GM23338 (cell line): Measurements from ENCODE around the gene NINL. TPM values are rescaled to one million over a fixed set of nuclear protein-coding genes. Genes with fewer than 3 reads are reported as not detected.

Experiments used
- ATAC-seq: fragments of 200-7000 bp; cut with Tn5 transposase; 3 replicates; pipeline ENCODE4 v1.9.1; 2020
- DNase-seq: peaks from one replicate; pipeline ENCODE4 v3.0.0-alpha.2; 2015; ENCODE audit warnings: low spot score
- H2AFZ ChIP-seq: fragments of 200-600 bp; sonication (generic); 2 replicates; pipeline ENCODE4 v1.8.0; 2016; ENCODE audit warnings: antibody characterized with exemption, mild to moderate bottlenecking, moderate library complexity
- H3F3A ChIP-seq: fragments of 200-600 bp; sonication (generic); replicated peaks from 2 replicates; pipeline ENCODE4 v1.8.0; 2017; ENCODE audit warnings: antibody characterized with exemption, mixed run types, low read depth
- H3K27ac ChIP-seq: fragments of 200-600 bp; sonication (generic); 2 replicates; pipeline ENCODE4 v1.6.1; 2016; ENCODE audit warnings: low read depth
- H3K27me3 ChIP-seq: fragments of 200-600 bp; sonication (generic); 2 replicates; pipeline ENCODE4 v1.8.0; 2016; ENCODE audit warnings: mild to moderate bottlenecking, mixed run types, moderate library complexity; ENCODE audit not compliant: insufficient read depth
- H3K36me3 ChIP-seq: fragments of 200-600 bp; sonication (generic); 2 replicates; pipeline ENCODE4 v1.8.0; 2016; ENCODE audit warnings: mild to moderate bottlenecking; ENCODE audit not compliant: insufficient read depth
- H3K4me1 ChIP-seq: fragments of 200-600 bp; sonication (generic); 2 replicates; pipeline ENCODE4 v1.8.0; 2016; ENCODE audit warnings: mild to moderate bottlenecking, moderate library complexity; ENCODE audit not compliant: insufficient read depth
- H3K4me2 ChIP-seq: fragments of 200-600 bp; sonication (generic); 2 replicates; pipeline ENCODE4 v1.7.1; 2017; ENCODE audit warnings: mixed run types
- H3K4me3 ChIP-seq: fragments of 200-600 bp; sonication (generic); 2 replicates; pipeline ENCODE4 v1.6.1; 2016; ENCODE audit warnings: mixed run types
- H3K79me2 ChIP-seq: fragments of 200-600 bp; sonication (generic); replicated peaks from 2 replicates; pipeline ENCODE4 v1.8.0; 2017; ENCODE audit warnings: mild to moderate bottlenecking; ENCODE audit not compliant: insufficient read depth
- H3K9me2 ChIP-seq: fragments of 200-600 bp; sonication (generic); 2 replicates; pipeline ENCODE4 v1.8.0; 2017; ENCODE audit not compliant: insufficient read depth
- H4K20me1 ChIP-seq: fragments of 200-600 bp; sonication (generic); replicated peaks from 2 replicates; pipeline ENCODE4 v1.8.0; 2017; ENCODE audit warnings: mild to moderate bottlenecking; ENCODE audit not compliant: insufficient read depth
- H3K27ac Mint-ChIP-seq: 2 replicates; pipeline ENCODE4 v1.8.0; 2020; ENCODE audit warnings: inconsistent platforms, mild to moderate bottlenecking, moderate library complexity, mixed read lengths
- H3K27me3 Mint-ChIP-seq: 3 replicates; pipeline ENCODE4 v1.8.0; 2022; ENCODE audit warnings: low read depth, mild to moderate bottlenecking, moderate library complexity, mixed read lengths, inconsistent platforms; ENCODE audit not compliant: insufficient read depth, poor library complexity
- H3K36me3 Mint-ChIP-seq: 3 replicates; pipeline ENCODE4 v1.8.0; 2021; ENCODE audit warnings: low read depth, mild to moderate bottlenecking, inconsistent platforms, moderate library complexity, mixed read lengths
- H3K4me1 Mint-ChIP-seq: 3 replicates; pipeline ENCODE4 v1.8.0; 2020; ENCODE audit warnings: mild to moderate bottlenecking, inconsistent platforms, mixed read lengths
- H3K4me3 Mint-ChIP-seq: 3 replicates; pipeline ENCODE4 v1.8.0; 2021; ENCODE audit warnings: moderate library complexity, mild to moderate bottlenecking, inconsistent platforms, mixed read lengths
- H3K9me3 Mint-ChIP-seq: 3 replicates; pipeline ENCODE4 v1.8.0; 2020; ENCODE audit warnings: moderate library complexity, mild to moderate bottlenecking, inconsistent platforms, mixed read lengths
- NANOG ChIP-seq: IDR thresholded peaks from 2 replicates; pipeline ENCODE4 v1.6.1; 2016; ENCODE audit warnings: antibody characterized with exemption, borderline replicate concordance
- POLR2AphosphoS5 ChIP-seq: IDR thresholded peaks from 2 replicates; pipeline ENCODE4 v1.6.1; 2016; ENCODE audit warnings: antibody characterized with exemption, low read depth
- STAT1 ChIP-seq: IDR thresholded peaks from one replicate; pipeline ENCODE4 v1.6.1; 2016; ENCODE audit warnings: antibody characterized with exemption; ENCODE audit not compliant: unreplicated experiment
- ZNF114 ChIP-seq: fragments of 250-450 bp; sonication (Bioruptor Pico); IDR thresholded peaks from 2 replicates; pipeline ENCODE4 v1.5.0; 2020; ENCODE audit warnings: mild to moderate bottlenecking, moderate library complexity
- ZNF331 ChIP-seq: fragments of 250-450 bp; sonication (Bioruptor Pico); IDR thresholded peaks from 2 replicates; pipeline ENCODE4 v1.5.0; 2020; ENCODE audit warnings: low read depth, mild to moderate bottlenecking, moderate library complexity
- polyA plus RNA-seq: library from polyadenylated mRNA; unstranded; fragments of >200 nt; fragmentation: Nextera tagmentation; extraction: Ambion mirVana; gene quantifications from 2 replicates; pipeline ENCODE4 v1.2.1, GENCODE V29; 2016
- total RNA-seq: library from RNA; depleted of rRNA; stranded (reverse); fragments of >200 nt; shearing (Covaris generic); gene quantifications from 2 replicates; pipeline ENCODE4 v1.2.3, GENCODE V29; 2014
- TF ChIP-seq, protein P1 (sequence below): fragments of 250-450 bp; sonication (Bioruptor Pico); IDR thresholded peaks from 2 replicates; pipeline ENCODE4 v1.5.0; 2020; ENCODE audit warnings: mild to moderate bottlenecking, moderate library complexity
- TF ChIP-seq, protein P2 (sequence below), 2 experiments: fragments of 200-600 bp in 1 of 2; sonication (generic) in 1 of 2; conservative IDR thresholded peaks; 2 replicates each; pipeline versions ENCODE4 v1.5.1 to v1.6.1; 2016 to 2017; ENCODE audit warnings: antibody characterized with exemption in 2 of 2, low read depth in 2 of 2, mild to moderate bottlenecking in 2 of 2, moderate library complexity in 1 of 2

Gene NINL
- total and polyA plus RNA-seq, 2 experiments from 2014 or later = 18.0 to 31.2 TPM

DNA sequence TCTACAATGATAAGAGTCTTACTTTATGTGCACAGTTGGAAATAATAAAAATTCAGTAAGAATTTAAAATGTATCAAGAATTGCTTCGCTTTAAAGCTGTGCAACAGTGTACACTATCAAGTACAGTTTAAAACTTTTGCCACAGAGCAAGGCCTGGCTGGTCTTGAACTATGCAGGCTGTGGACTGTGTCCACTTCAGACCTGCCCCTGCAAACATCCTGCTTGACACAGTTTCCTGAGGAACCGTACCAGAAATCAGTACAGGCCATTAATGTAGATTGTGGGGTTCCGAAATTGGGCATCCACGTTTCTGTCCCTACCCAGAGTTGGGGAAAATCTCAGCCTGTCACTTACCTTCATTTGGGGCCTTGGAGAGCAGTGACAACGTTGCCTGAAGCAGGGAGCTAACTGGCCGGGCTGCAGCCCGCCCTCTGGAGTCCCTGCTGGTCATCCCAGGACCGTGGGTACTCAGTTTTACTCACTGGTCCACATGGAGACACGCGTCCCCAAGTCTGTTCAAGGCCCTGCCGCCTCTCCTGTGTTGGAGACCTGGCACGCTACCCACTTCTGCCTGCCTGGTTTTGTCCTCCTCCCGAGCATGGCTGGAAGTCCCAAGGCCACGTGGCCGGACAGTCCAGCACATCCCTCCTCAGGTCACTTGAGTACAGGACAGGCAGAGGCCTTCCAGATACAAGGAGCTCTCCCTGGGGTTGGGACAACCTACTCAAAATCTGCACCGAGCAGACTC, 8.4 kb downstream of the NINL start:
- Histone ChIP-seq H3F3A (no peaks in the 10 kb centered on the region), H3K27ac (no peak overlapping the region), H3K4me3 (no peak overlapping the region), H3K4me2 (no peak overlapping the region), H3K79me2 (peaks cover 100% of the 10 kb centered on the region), H2AFZ (no peak overlapping the region), H3K9me2 (no peaks in the 10 kb centered on the region), H3K4me1 (peaks cover 9% of the 10 kb centered on the region), H4K20me1 (peaks cover 42% of the 10 kb centered on the region), H3K27me3 (no peaks in the 10 kb centered on the region), H3K36me3 (peaks cover 3% of the 10 kb centered on the region)
- peaks cover 18% of the 10 kb centered on the region for H3K4me1 Mint-ChIP-seq
- DNase-seq = no peak
- TF ChIP-seq ZNF331 (CRISPR knock-in tag) (no peak), POLR2AphosphoS5 (no peak), STAT1 (no peak), ZNF114 (no peak)
- TF ChIP-seq, protein P1, sequence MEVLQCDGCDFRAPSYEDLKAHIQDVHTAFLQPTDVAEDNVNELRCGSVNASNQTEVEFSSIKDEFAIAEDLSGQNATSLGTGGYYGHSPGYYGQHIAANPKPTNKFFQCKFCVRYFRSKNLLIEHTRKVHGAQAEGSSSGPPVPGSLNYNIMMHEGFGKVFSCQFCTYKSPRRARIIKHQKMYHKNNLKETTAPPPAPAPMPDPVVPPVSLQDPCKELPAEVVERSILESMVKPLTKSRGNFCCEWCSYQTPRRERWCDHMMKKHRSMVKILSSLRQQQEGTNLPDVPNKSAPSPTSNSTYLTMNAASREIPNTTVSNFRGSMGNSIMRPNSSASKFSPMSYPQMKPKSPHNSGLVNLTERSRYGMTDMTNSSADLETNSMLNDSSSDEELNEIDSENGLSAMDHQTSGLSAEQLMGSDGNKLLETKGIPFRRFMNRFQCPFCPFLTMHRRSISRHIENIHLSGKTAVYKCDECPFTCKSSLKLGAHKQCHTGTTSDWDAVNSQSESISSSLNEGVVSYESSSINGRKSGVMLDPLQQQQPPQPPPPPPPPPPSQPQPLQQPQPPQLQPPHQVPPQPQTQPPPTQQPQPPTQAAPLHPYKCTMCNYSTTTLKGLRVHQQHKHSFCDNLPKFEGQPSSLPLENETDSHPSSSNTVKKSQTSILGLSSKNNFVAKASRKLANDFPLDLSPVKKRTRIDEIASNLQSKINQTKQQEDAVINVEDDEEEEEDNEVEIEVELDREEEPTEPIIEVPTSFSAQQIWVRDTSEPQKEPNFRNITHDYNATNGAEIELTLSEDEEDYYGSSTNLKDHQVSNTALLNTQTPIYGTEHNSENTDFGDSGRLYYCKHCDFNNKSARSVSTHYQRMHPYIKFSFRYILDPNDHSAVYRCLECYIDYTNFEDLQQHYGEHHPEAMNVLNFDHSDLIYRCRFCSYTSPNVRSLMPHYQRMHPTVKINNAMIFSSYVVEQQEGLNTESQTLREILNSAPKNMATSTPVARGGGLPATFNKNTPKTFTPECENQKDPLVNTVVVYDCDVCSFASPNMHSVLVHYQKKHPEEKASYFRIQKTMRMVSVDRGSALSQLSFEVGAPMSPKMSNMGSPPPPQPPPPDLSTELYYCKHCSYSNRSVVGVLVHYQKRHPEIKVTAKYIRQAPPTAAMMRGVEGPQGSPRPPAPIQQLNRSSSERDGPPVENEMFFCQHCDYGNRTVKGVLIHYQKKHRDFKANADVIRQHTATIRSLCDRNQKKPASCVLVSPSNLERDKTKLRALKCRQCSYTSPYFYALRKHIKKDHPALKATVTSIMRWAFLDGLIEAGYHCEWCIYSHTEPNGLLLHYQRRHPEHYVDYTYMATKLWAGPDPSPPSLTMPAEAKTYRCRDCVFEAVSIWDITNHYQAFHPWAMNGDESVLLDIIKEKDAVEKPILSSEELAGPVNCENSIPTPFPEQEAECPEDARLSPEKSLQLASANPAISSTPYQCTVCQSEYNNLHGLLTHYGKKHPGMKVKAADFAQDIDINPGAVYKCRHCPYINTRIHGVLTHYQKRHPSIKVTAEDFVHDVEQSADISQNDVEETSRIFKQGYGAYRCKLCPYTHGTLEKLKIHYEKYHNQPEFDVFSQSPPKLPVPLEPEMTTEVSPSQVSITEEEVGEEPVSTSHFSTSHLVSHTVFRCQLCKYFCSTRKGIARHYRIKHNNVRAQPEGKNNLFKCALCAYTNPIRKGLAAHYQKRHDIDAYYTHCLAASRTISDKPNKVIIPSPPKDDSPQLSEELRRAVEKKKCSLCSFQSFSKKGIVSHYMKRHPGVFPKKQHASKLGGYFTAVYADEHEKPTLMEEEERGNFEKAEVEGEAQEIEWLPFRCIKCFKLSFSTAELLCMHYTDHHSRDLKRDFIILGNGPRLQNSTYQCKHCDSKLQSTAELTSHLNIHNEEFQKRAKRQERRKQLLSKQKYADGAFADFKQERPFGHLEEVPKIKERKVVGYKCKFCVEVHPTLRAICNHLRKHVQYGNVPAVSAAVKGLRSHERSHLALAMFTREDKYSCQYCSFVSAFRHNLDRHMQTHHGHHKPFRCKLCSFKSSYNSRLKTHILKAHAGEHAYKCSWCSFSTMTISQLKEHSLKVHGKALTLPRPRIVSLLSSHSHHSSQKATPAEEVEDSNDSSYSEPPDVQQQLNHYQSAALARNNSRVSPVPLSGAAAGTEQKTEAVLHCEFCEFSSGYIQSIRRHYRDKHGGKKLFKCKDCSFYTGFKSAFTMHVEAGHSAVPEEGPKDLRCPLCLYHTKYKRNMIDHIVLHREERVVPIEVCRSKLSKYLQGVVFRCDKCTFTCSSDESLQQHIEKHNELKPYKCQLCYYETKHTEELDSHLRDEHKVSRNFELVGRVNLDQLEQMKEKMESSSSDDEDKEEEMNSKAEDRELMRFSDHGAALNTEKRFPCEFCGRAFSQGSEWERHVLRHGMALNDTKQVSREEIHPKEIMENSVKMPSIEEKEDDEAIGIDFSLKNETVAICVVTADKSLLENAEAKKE (CRISPR knock-in tag) = no peak
- peaks cover 2% of the 10 kb centered on the region for H3K27me3 Mint-ChIP-seq
- no peak for ATAC-seq
- no peak overlapping the region for H3K27ac Mint-ChIP-seq
- H3K9me3 Mint-ChIP-seq = no peaks in the 10 kb centered on the region; the same call in 2 of the 3 replicates
- H3K4me3 Mint-ChIP-seq = no peak overlapping the region
- peaks cover 44% of the 10 kb centered on the region for H3K36me3 Mint-ChIP-seq

DNA sequence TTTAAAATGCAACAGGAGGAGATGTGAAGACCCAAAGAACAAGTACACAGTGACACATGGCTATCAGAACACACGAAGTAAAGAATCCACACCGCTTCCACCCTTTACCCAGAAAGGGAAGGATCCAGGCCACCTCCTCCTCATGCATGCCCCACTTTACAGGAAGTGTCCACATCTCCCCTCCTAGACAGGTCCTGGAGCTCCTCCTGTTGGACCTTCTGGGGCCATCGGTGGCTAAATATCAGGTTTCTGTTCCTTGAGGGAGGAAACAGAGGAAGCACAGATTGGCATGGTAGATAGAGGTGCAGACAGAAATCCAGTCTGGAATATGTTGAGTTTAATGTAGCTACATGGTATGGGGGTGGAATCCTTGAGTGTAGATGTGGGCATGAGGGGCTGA, 10.9 kb downstream of the NINL start:
- Histone ChIP-seq H3K9me2 (no peaks in the 10 kb centered on the region), H4K20me1 (peaks cover 41% of the 10 kb centered on the region), H2AFZ (no peak overlapping the region), H3K79me2 (peaks cover 100% of the 10 kb centered on the region), H3K4me3 (no peak overlapping the region), H3K4me1 (peaks cover 6% of the 10 kb centered on the region; the same call in 1 of the 2 replicates), H3K36me3 (no peaks in the 10 kb centered on the region), H3F3A (no peaks in the 10 kb centered on the region), H3K27me3 (no peaks in the 10 kb centered on the region), H3K27ac (0 out of 2 replicates have a peak overlapping the region, but pooled peaks have one; percentile 48), H3K4me2 (no peak overlapping the region)
- Mint-ChIP-seq H3K9me3 (no peaks in the 10 kb centered on the region; the same call in 2 of the 3 replicates), H3K4me3 (no peak overlapping the region), H3K27me3 (peaks cover 2% of the 10 kb centered on the region), H3K36me3 (peaks cover 39% of the 10 kb centered on the region), H3K4me1 (peaks cover 13% of the 10 kb centered on the region), H3K27ac (no peak overlapping the region)
- ATAC-seq (no peak; the same call in 1 of the 3 replicates), DNase-seq (no peak)
- TF ChIP-seq, protein P2, sequence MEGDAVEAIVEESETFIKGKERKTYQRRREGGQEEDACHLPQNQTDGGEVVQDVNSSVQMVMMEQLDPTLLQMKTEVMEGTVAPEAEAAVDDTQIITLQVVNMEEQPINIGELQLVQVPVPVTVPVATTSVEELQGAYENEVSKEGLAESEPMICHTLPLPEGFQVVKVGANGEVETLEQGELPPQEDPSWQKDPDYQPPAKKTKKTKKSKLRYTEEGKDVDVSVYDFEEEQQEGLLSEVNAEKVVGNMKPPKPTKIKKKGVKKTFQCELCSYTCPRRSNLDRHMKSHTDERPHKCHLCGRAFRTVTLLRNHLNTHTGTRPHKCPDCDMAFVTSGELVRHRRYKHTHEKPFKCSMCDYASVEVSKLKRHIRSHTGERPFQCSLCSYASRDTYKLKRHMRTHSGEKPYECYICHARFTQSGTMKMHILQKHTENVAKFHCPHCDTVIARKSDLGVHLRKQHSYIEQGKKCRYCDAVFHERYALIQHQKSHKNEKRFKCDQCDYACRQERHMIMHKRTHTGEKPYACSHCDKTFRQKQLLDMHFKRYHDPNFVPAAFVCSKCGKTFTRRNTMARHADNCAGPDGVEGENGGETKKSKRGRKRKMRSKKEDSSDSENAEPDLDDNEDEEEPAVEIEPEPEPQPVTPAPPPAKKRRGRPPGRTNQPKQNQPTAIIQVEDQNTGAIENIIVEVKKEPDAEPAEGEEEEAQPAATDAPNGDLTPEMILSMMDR (conservative IDR thresholded peaks at IDR 0.05; ENCODE audit: low read depth in 2 of 2) = peak; percentile 38 to 54
- no peak for TF ChIP-seq NANOG
